ENCODE results near the gene CCDC194.

CCDC194 gene

GRCh38 chr19:17393914-17394313, at the start of gene CCDC194:
Gene CCDC194 (minus strand): TSS chr19:17394196. CDS start chr19:17394158, 38 bp downstream.
- DNase-seq (ENCODE audit: low read depth): no peak

GRCh38 chr19:17441241-17442021, 47.4 kb upstream of the CCDC194 start:
- no peak for DNase-seq (ENCODE audit: low read depth)

- DNase-seq (ENCODE audit: low read depth): no peak
Observed at GRCh38 chr19:17436874-17437267, 42.9 kb upstream of the CCDC194 start.

GRCh38 chr19:17436094-17436873, 42.3 kb upstream of the CCDC194 start:
- DNase-seq (ENCODE audit: low read depth): no peak

GRCh38 chr19:17435218-17435617, 41.2 kb upstream of the CCDC194 start:
- DNase-seq (ENCODE audit: low read depth): no peak

GRCh38 chr19:17431417-17431816, 37.4 kb upstream of the CCDC194 start:
- no peak for DNase-seq (ENCODE audit: low read depth)

- DNase-seq (ENCODE audit: low read depth): no peak
Observed at GRCh38 chr19:17429641-17430113, 35.7 kb upstream of the CCDC194 start.

- DNase-seq (ENCODE audit: low read depth): no peak
Observed at GRCh38 chr19:17424743-17425365, 30.9 kb upstream of the CCDC194 start.

- DNase-seq (ENCODE audit: low read depth): no peak
Observed at GRCh38 chr19:17423429-17424208, 29.6 kb upstream of the CCDC194 start.

- DNase-seq (ENCODE audit: low read depth): no peak
Observed at GRCh38 chr19:17421942-17422341, 27.9 kb upstream of the CCDC194 start.

GRCh38 chr19:17420475-17420924, 26.5 kb upstream of the CCDC194 start:
- DNase-seq (ENCODE audit: low read depth): no peak

- peak; percentile 96 for DNase-seq (ENCODE audit: low read depth)
Observed at GRCh38 chr19:17419621-17420474, 25.9 kb upstream of the CCDC194 start, which contains the start of gene MVB12A. Gene MVB12A (plus strand): TSS chr19:17420047. CDS start chr19:17420136, 89 bp downstream.

GRCh38 chr19:17419154-17419620, 25.2 kb upstream of the CCDC194 start:
- DNase-seq (ENCODE audit: low read depth): no peak

- no peak for DNase-seq (ENCODE audit: low read depth)
Observed at GRCh38 chr19:17418710-17419109, 24.7 kb upstream of the CCDC194 start.

- DNase-seq (ENCODE audit: low read depth): no peak
Observed at GRCh38 chr19:17415121-17415520, 21.1 kb upstream of the CCDC194 start.

GRCh38 chr19:17414097-17414496, 20.1 kb upstream of the CCDC194 start:
- no peak for DNase-seq (ENCODE audit: low read depth)

- DNase-seq (ENCODE audit: low read depth): no peak
Observed at GRCh38 chr19:17411801-17412200, 17.8 kb upstream of the CCDC194 start.

- DNase-seq (ENCODE audit: low read depth): no peak
Observed at GRCh38 chr19:17409990-17410389, 16.0 kb upstream of the CCDC194 start.

- no peak for DNase-seq (ENCODE audit: low read depth)
Observed at GRCh38 chr19:17406887-17407196, 12.8 kb upstream of the CCDC194 start.

GRCh38 chr19:17406046-17406886, 12.3 kb upstream of the CCDC194 start:
- peak; percentile 35 for DNase-seq (ENCODE audit: low read depth)

Measured in non-pigmented ciliary epithelial cell (primary cell).